Dermis blood vessel endothelial cell (primary cell): ENCODE data around the gene CLN5. TPM values are rescaled to one million over a fixed set of nuclear protein-coding genes. Genes with fewer than 3 reads are reported as not detected.
"Not testable (repeated sequence)": the region's sequence is repeated elsewhere in the genome, so short reads cannot be mapped to it uniquely, and the experiment has no call there.

Experiments used
- DNase-seq: peaks from one replicate; pipeline ENCODE4 v3.0.0; 2010
- total RNA-seq: library from RNA; depleted of rRNA; stranded (reverse); fragments of >200 nt; gene quantifications from 2 replicates; pipeline ENCODE4 v1.2.3, GENCODE V29; 2014

Gene CLN5
- total RNA-seq, 1 donor from 2014 or later, result 32.7 TPM

- DNase-seq, result no peak
Observed at GRCh38 chr13:76976490-76976889, 15.4 kb upstream of the CLN5 start.

- DNase-seq, result no peak
Observed at GRCh38 chr13:76976929-76977328, 15.0 kb upstream of the CLN5 start.

DNA sequence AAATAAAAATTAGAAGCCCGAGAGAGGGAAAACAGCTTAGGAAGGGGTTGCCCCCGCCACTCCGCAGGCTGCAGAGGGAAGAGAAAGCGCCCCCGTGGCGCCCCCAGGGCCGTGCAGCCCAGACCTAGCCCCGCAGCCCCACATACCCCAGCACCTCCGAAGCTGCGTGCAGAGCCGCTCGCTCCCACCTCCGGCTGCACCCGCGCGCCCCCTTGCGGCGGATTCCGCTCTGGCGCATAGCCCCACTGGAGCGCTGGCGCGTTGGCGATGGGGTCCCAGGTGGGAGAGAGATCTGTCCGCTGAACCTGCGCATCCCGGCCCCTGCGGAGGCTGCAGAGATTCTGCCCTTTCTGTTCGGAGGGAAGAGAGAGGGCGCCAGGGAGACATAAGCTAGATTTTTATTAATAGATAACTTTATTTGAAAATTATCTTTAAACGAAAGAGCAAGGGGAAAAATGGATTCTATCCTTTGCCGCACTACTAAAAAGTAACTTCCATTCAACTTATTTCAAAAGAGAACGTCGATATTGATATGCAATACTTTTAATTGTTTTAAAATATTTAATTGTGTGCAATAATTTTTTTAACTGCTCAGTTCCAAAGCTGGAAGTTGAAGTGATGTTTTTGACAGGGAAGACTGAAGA is 11.7 kb upstream of the CLN5 start:
- peak; percentile 77 for DNase-seq

- DNase-seq, result no peak
Observed at GRCh38 chr13:76982061-76982460, 9.8 kb upstream of the CLN5 start.

DNA sequence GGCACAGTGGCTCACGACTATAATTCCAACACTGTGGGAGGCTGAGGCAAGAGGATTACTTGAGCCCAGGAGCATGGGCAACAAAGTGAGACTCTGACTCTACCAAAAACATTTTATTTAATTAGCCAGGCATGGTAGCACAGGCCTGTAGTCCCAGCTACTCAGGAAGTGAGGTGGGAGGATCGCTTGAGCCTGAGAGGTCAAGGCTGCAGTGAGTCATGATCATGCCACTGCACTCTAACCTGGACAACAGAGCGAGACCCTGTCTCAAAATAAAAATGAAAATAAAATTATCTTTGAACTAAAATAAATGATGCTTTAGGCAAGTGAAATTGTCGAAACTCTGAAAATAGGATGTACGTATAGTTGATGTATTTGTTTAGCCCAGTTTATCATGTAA is 8.2 kb upstream of the CLN5 start:
- no peak for DNase-seq

- DNase-seq, result peak; percentile 47
Observed at GRCh38 chr13:76991432-76991795, 467 bp upstream of the CLN5 start.

GRCh38 chr13:76992548-76993001 is 694 bp downstream of the CLN5 start:
- DNase-seq, result peak; percentile 42

- DNase-seq, result peak; percentile 10
Observed at GRCh38 chr13:76993021-76993420, 1.1 kb downstream of the CLN5 start.

DNA sequence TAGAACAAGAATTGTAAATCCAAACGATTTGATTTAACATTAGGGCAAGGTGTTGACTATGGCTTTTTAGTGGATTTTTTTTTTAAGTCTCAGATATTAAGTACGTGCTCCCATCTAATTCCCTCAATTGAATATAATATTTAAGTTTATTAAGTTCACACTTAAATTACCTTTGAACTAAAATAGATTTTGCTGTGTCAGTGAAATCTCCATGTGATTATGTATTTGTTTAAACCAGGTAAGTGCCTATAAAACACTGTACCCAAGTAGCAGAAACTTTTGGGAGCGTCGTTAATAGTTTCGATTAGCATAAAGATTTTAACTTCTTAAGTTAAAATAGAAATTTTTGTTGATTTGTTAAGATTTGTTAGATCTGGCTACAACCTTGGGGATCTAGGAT is 1.6 kb downstream of the CLN5 start:
- DNase-seq, result no peak

DNA sequence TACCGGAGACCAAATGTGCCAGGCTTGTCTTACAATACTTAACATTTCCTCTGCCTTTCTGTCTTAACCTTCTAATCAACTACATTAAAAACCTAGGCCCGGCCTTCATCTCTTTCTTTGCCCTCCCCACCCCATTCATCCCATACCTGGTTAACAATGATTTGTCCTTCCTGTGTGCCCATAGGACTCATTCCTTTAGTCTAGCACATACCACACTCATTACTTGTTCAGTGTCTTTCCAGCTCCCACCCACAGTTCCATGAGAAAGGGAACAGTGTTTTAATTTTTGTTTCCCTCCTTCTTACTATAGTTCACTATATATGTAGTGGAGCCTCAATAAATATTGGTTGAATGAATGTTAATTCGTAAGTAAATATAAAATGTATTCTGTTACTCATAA is 2.4 kb downstream of the CLN5 start:
- DNase-seq, result no peak

DNA sequence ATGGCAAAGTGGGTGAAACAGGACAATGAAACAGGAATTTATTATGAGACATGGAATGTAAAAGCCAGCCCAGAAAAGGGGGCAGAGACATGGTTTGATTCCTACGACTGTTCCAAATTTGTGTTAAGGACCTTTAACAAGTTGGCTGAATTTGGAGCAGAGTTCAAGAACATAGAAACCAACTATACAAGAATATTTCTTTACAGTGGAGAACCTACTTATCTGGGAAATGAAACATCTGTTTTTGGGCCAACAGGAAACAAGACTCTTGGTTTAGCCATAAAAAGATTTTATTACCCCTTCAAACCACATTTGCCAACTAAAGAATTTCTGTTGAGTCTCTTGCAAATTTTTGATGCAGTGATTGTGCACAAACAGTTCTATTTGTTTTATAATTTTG is 8.6 kb downstream of the CLN5 start:
- DNase-seq, result no peak

DNA sequence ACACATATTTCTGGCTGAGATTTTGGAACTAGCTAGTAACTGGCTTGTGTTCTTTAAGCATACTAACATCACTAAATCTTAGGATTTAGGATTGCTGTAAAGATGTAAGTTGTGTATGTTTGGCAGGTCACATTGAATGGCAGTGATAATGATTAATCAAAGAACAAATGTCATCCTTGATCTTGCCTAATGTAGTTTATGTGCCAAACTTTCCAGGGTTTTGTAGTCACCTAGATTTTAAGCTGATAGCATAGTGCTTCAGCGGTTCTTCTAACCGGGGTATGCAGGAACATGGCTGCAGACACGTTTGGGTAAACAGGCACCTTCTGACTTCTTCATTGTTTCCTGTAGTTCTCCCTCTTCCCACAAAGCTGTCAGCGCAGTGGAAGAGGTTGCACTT is 9.7 kb downstream of the CLN5 start:
- DNase-seq, result no peak

GRCh38 chr13:77001963-77002587 is 10.2 kb downstream of the CLN5 start:
- no peak for DNase-seq

DNA sequence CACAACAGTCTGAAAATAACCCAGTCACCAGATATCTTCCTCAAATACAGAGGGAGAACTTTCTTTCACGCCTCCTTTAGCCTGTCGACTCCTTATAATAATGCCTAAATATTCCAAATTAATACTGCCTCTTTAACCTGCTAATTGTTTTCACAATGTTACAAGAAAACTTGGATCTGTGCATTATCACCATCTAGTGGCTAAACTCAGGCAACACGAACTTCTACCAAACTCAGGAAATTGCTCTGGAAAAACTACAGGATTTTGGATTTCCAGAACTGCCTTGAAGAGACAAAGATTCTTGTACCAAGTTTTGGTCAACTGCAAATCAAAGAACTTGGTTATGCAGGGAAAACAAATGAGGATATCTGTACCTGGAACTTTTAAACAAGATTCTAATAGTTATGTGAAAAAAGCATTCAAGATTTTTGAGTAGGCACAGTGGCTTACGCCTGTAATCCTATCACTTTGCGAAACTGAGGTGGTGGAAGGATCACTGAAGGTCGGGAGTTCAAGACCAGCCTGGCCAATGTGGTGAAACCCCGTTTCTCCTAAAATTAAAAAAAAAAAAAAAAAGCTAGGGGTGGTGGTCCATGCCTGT is 10.8 kb downstream of the CLN5 start:
- peak; percentile 72 for DNase-seq

GRCh38 chr13:77008337-77008736 is 16.5 kb downstream of the CLN5 start:
- DNase-seq, result not testable (repeated sequence)

GRCh38 chr13:77009011-77009410 is 17.1 kb downstream of the CLN5 start:
- DNase-seq, result no peak

DNA sequence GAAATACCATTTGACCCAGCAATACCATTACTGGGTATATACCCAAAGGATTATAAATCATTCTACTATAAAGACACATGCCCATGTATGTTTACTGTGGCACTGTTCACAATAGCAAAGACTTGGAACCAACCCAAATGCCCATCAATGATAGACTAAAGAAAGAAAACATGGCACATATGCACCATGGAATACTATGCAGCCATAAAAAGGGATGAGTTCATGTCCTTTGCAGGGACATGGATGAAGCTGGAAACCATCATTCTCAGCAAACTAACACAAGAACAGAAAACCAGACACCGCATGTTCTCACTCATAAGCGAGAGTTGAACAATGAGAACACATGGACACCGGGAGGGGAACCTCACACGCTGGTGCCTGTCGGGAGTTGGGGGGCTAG is 17.8 kb downstream of the CLN5 start:
- DNase-seq, result not testable (repeated sequence)

- no peak for DNase-seq
Observed at GRCh38 chr13:77013853-77014542, 22.1 kb downstream of the CLN5 start.

GRCh38 chr13:77014906-77015685 is 23.2 kb downstream of the CLN5 start:
- DNase-seq, result no peak

DNA sequence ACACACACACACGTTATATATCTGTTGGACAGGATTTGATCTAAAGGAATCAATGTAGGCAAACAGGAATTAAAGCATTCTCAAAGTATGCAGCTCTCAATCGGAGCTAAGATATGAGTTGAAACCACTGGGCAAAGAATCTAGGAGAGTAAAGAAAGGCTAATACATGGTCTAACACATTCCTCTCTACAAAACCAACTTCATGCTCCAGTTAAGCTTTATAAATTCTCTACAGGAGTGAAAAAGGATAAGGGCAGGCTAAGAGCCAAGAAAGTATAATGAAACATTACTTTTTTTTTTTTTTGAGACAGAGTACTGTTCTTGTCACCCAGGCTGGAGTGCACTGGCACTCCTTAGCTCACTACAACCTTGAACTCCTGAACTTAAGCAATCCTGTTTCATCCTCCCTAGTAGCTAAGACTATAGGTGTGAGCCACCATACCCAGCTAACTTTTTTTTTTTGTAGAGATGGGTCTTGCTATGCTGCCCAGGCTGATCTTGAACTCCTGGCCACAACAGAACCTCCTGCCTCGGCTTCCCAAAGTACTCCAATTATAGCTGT is 24.5 kb downstream of the CLN5 start:
- no peak for DNase-seq

DNA sequence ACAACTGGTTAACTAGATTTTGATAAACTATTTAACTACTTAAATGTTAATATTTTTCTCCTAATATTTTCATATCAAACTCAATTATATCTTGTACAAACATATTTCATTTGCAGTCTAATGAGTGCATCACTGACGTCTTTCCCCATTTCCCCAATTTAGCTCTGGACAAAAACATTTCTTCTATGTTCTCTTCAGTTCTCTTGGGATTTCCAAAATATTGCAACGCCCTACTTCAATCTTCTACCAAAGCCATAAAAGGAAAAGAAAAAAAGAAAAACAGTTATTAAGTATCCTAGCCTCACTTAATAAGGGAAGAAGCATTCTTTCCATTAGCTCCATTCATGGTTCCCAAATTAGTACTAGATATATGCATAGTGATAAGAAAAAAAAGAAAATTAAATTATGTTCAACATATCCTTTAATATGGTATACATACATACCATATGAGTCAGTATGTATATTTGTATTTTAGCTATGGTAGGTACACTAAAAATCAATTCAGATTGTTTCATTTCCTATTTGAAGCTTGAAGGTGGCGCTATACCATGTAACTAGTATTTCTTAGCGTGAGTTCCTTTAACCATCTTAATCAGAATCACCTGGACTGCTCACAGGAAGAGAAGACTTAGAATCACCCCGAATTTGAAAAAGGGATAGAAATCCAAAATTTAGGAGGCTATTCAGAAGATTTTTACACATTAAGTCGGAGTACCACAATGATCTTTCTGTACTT is 25.2 kb downstream of the CLN5 start:
- no peak for DNase-seq

- no peak for DNase-seq
Observed at GRCh38 chr13:77019756-77020155, 27.9 kb downstream of the CLN5 start.
